H1 (cell line): Measurements from ENCODE around the gene FBXL15. TPM values are rescaled to one million over a fixed set of nuclear protein-coding genes. Genes with fewer than 3 reads are reported as not detected.

Experiments
- BCL11A ChIP-seq, 2 experiments: IDR thresholded peaks; one replicate each; pipeline ENCODE4 v1.6.1; 2011; ENCODE audit warnings: low read depth in 2 of 2, low read length in 2 of 2, mild to moderate bottlenecking in 2 of 2
- EZH2 ChIP-seq: fragments of 200-600 bp; sonication (generic); IDR thresholded peaks from 2 replicates; pipeline ENCODE4 v1.7.1; 2012; ENCODE audit warnings: low read depth, mild to moderate bottlenecking, moderate library complexity, low read length, inconsistent platforms; ENCODE audit not compliant: severe bottlenecking
- polyA plus RNA-seq, 7 experiments: library from polyadenylated mRNA; depleted of rRNA in 3 of 7; stranded (reverse) in 5 of 7; unstranded in 2 of 7; fragments of >200 nt in 5 of 7; fragments of 200-250 nt in 2 of 7; gene quantifications; 1 replicate in 5 of 7; 2 replicates in 1 of 7; 4 replicates in 1 of 7; pipeline versions ENCODE4 v1.2.1 to v1.2.3, GENCODE V29; 2011 to 2013; ENCODE audit warnings: missing spikeins in 2 of 7, mixed read lengths in 2 of 7
- total RNA-seq: library from RNA; stranded (reverse); fragmentation: NEBNext Ultra II Directional; extraction: Animal tissue kit (Norgen Biotek cat#: 25700); gene quantifications from 2 replicates; pipeline ENCODE4 v1.2.1, GENCODE V29; 2021
- TF ChIP-seq, protein P1 (sequence below): IDR thresholded peaks from 2 replicates; pipeline ENCODE4 v1.6.1; 2012; ENCODE audit warnings: inconsistent platforms

Gene FBXL15
- total and polyA plus RNA-seq, 2 of the 8 experiments (the other 6 are each of a cell fraction or from before 2014, with no cell fraction given) = 11.3 to 22.6 TPM

DNA sequence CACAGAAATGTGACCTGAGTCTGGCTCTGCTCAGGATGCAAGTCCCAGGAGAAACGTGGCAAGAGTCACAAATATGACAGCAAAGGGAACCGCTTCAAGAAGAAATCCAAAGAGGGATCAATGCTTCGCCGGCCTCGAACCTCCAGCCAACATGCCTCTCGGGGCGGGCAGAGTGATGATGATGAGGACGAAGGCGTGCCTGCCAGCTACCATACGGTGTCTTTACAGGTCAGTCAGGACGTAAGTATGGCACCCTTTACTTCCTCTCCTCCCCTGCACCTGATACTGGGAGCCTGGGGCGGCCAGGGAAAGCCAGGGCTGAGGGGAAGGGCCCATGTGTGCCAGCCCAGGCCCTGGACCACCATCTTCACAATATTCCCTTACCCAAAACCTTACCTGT, 43.7 kb upstream of the FBXL15 start (continued):
- TF ChIP-seq, protein P1, sequence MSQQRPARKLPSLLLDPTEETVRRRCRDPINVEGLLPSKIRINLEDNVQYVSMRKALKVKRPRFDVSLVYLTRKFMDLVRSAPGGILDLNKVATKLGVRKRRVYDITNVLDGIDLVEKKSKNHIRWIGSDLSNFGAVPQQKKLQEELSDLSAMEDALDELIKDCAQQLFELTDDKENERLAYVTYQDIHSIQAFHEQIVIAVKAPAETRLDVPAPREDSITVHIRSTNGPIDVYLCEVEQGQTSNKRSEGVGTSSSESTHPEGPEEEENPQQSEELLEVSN = no peak
- no peak for TF ChIP-seq BCL11A (IDR thresholded peaks at IDR 0.05; ENCODE audit: low read depth in 2 of 2, low read length in 2 of 2)
- TF ChIP-seq EZH2 = no peak
- TF ChIP-seq, all 59 proteins: peak for 0
